ENCODE measurements around the gene MEDAG.

Gene MEDAG

DNA sequence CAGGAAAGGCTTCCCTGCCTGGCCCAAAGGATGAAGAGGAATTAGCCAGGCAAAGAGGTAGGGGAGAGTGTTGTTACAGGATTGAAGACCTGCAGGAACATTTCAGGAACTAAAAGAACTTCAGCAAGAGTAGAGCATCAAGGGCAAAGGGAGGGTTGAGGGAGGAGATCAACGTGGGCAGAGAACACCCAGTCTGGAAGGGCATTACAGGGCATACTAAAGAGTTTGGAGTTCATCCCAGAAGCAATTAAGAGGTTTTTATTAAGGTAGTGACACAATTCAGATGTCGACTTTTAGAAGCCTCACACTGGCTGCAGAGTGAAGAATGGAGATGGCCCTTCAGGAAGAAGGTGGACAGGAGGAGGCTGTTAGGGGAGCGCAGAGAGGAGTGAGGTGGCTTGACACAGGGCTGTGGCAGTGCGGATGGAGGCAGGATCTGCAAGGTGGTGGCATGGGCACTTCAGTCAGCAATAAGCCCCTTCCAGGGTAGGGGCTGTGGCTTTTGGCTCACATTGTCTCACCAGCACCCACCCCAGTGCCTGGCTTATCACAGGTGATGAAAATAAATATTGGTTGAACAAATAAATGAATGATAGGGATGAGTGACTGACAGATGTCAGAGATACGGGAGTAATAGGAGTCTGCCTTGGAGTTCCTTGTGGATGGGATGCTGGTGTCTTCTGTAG is 51.3 kb downstream of the MEDAG start:
- no peak for DNase-seq (ENCODE audit: low read depth)

DNA sequence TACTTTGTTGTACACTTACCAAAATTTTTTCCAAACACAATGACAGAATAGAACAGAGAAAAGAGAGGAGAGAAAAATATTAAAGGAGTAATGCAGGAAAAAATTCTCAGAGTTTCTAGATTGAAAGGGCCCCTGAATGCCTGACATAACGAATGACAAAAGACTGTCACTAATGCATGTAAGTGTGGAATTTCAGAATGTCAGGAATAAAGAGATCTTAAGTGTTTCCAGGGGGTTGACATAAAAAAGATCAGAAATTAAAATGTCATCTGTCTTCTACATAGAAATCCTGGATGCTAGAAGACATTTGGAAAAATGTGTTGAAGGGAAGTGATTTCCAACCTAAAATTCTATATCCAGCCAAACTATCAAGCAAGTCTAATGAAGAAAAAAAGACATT is 53.6 kb downstream of the MEDAG start:
- DNase-seq (ENCODE audit: low read depth) = no peak

DNA sequence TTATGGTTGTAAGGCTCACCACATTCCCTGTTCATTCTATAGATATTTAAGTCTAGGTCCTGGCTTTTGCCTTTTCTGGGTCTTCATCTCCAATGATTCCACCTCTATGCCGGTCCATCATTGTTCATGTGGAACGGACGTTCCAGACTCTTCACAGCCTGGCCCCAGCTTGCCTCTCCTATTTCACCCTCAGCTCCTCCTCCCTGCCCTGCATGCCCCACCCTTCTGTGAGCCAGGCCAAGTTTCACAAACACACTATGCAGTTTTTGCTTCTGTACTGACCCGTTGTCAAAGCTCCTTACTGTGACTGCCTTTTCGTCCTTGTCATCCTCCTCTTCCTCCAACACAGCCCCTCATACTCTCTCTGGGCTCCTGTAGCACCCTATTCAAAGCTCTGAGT is 57.7 kb downstream of the MEDAG start:
- peak; percentile 16 for DNase-seq (ENCODE audit: low read depth)

DNA sequence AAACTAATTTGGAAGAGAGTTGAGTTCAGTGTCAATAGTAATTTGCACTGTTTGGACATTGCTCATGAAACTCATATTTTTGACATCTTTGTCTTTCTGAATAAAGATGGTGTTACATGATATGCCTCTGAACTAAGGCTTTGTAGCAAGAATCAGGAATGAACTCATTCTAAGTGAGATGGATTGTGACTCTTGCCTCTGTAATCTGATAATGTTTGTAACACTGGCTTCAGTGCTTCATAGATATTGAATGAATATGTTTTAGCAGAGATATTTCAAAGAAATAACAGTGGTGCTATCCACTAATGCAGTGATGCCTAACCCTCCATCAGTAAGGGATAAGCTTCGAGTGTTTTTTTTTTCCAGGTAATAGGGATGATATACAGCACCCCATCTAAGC is 59.3 kb downstream of the MEDAG start:
- DNase-seq (ENCODE audit: low read depth) = no peak

DNA sequence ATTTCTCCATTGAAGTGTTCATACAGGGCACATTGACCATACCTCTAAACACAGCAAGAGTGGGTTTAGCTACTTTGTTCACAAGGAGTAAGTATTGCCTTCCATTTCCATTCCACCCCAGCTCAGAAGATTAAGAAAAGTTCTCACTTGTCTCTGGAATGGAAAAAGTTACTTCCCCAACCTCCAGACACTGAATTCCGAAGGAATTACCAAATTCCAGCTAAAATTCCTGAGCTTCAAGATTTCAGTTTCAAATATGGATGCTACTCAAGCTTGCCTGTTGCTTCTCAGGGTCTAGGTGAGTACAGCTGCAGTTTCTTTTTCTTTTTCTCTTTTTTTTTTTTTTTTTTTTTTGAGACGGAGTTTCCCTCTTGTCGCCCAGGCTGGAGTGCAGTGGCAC is 60.0 kb downstream of the MEDAG start:
- no peak for DNase-seq (ENCODE audit: low read depth)

DNA sequence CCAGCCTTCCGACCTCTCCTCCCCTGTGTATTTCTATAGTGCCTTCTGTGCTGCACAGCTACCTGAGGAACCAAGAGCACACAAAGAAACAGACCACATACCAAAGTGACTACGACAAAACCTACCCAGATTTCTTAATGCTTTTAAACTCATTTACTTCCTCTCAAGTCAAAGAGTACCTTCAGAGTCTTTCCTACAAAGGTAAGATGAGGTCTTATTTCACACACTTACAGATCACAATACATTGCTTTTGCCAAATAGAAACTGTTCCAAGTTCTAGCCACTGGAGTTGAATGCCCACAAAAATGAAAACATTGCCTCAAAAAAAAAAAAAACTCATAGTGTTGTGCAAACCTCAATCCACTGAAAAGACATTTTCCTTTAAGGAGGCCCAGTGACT is 62.8 kb downstream of the MEDAG start:
- DNase-seq (ENCODE audit: low read depth) = peak; percentile 48

DNA sequence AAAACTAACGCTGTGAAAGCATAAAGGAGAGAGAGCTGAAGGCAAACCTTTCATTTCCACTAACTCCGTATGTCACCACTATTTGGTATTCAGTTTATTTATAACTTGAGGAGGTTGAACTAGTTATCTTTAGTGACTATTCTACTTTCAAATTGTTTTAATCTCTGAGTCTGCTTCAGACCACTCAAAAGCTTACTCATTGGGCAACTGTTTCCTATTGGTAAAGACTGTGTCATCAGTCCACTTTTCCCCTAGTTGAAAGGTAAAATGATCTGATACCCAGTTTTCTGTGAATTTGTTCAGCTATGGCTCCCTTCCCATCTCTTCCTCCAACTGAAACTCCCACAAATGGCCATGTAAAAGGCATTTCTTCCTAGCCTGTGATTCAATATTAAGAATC is 65.5 kb downstream of the MEDAG start:
- DNase-seq (ENCODE audit: low read depth) = no peak

DNA sequence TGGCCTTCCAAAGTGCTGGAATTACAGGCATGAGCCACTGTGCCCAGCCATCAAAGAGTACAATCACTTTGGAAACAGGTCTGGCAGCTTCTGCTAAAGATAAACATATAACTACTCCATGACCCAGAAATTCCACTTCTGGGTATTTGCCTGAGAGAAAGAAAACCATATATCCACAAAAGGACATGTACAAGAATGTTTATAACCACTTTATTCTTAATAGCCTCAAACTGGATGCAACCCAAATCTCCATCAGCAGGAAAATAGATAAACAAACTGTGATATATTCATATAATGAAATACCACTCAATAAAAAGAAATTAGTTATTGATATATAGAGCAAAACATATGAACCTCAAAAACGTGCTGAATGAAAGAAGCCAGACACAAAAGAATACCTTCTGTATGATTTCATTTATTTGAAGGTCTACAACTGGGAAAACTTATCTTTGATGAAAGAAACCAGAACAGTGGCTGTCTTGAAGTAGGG is 66.9 kb downstream of the MEDAG start:
- no peak for DNase-seq (ENCODE audit: low read depth)

DNA sequence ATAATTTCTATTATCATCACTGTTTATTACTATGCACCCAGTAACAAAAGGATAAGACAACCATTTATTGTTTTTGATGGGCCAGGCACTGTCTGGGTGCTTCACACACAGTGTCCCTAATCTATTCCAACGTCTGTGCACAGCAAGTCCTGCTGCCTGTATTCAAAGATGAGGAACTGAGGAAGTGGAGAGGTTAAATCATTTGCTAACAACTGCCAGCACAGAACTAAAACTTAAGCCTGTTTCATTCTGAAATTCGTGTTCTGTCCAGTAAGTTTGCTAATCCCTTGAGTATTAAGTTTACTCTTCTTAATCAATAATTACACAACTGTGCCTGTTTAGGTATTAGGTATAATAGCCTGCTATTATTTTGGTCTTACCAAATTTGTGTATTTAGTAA is 68.3 kb downstream of the MEDAG start:
- no peak for DNase-seq (ENCODE audit: low read depth)
